Heart left ventricle (tissue), 13 donors: ENCODE measurements around the gene UACA.

Experiments used
- POLR2A ChIP-seq, 2 donors: fragments of 450-650 bp; IDR thresholded peaks; one replicate each; pipeline ENCODE4 v1.6.1; 2017; ENCODE audit warnings: antibody characterized with exemption in 2 of 2, mild to moderate bottlenecking in 2 of 2, moderate library complexity in 2 of 2
- TF ChIP-seq, protein P1 (sequence below), 12 donors: fragments of 200-600 bp; sonication (generic) in 4 of 12; IDR thresholded peaks; one replicate each; pipeline versions ENCODE4 v1.5.0 to v1.8.0; 2018 to 2022; ENCODE audit warnings: antibody characterized with exemption in 12 of 12, mild to moderate bottlenecking in 5 of 12
- donor health status: ischemic (EF 13 %, LVEDD 7.1; RV severe dilation, severe dysfunction).
- donor health status: DM: no; HTN: yes; CAD: no.
- donor health status: DM: no; HTN: no; CAD: no.
- donor health status: ischemic (EF 25% LVEDD 6.9; RV normal size, moderate dysfunction).
- donor health status: ischemic (EF 25% LVEDD 5.7; RV mildly dilated, moderate dysfunction).
- donor health status: ischemic (EF 35%, LVEDD 5.7; RV mildly dilated, moderate dysfunction).
- donor health status: nonischemic (EF 11% LVEDD 7.7; RV severe dilation, severe dysfunction).
- donor health status: DM: yes; HTN: yes; CAD: no.
- donor health status: PGD.
- donor health status: ischemic (EF 29% LVEDD 5.4; RV normal size, mild dysfunction).
- donor health status: nonischemic (EF 23%, LVEDD 6.1; RV moderate dilation, normal function).

DNA sequence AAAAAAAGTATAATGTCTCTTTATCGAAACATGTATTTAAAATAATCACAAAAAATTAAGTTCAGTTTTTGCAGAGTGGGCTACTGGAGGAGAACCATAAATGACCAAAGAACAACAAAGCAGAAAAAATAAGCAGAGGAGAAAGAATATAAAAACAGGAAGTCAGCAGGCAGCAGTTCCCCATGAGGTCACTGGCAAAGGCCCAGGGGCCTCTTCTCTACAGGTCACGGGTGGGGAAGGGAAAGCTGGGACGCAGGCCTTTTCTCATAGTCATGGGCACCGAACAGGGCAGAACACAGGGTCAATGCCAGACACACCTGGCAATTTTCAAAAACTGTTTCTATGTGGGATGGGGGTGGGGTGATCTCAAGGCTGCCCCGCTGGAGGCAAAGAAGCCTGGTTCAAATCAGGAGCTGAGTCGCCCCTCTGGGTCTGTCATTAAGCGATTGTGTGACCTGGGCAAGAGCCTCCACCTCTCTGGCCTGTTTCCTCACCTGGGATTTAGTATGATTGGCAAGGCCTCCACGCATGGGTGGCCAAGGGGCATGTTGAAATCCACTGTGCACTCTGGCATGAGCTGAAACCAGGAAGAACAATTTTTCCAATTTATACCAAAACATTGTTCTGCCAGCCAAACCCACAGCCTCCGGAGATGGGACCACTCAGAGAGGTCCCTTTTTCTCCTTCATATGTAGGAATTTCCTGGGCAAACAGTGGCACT, 43.8 kb upstream of the UACA start:
- no peak for TF ChIP-seq POLR2A (IDR thresholded peaks at IDR 0.05)
- TF ChIP-seq, protein P1, sequence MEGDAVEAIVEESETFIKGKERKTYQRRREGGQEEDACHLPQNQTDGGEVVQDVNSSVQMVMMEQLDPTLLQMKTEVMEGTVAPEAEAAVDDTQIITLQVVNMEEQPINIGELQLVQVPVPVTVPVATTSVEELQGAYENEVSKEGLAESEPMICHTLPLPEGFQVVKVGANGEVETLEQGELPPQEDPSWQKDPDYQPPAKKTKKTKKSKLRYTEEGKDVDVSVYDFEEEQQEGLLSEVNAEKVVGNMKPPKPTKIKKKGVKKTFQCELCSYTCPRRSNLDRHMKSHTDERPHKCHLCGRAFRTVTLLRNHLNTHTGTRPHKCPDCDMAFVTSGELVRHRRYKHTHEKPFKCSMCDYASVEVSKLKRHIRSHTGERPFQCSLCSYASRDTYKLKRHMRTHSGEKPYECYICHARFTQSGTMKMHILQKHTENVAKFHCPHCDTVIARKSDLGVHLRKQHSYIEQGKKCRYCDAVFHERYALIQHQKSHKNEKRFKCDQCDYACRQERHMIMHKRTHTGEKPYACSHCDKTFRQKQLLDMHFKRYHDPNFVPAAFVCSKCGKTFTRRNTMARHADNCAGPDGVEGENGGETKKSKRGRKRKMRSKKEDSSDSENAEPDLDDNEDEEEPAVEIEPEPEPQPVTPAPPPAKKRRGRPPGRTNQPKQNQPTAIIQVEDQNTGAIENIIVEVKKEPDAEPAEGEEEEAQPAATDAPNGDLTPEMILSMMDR (IDR thresholded peaks at IDR 0.05) = no peak
